HG03354 (cell line): ENCODE data around the gene MORN5.

Source experiments
- ATAC-seq: cut with Tn5 transposase; IDR thresholded peaks from one replicate; pipeline ENCODE4 v1.9.1; 2021; ENCODE audit warnings: mild to moderate bottlenecking; ENCODE audit not compliant: unreplicated experiment, poor library complexity, severe bottlenecking

Gene MORN5

GRCh38 chr9:122209451-122209850 is 49.7 kb downstream of the MORN5 start:
- no peak for ATAC-seq

GRCh38 chr9:122212473-122213004 is 52.8 kb downstream of the MORN5 start:
- ATAC-seq, result no peak

- no peak for ATAC-seq
Observed at GRCh38 chr9:122213102-122213588, 53.4 kb downstream of the MORN5 start.

- ATAC-seq, result peak; percentile 68
Observed at GRCh38 chr9:122213589-122214413, 54.1 kb downstream of the MORN5 start.

GRCh38 chr9:122214507-122214906 is 54.8 kb downstream of the MORN5 start:
- ATAC-seq, result no peak

- no peak for ATAC-seq
Observed at GRCh38 chr9:122215663-122216062, 56.0 kb downstream of the MORN5 start.

GRCh38 chr9:122216138-122216797 is 56.6 kb downstream of the MORN5 start:
- ATAC-seq, result no peak

- no peak for ATAC-seq
Observed at GRCh38 chr9:122216798-122217418, 57.2 kb downstream of the MORN5 start.

GRCh38 chr9:122217640-122218039 is 57.9 kb downstream of the MORN5 start:
- ATAC-seq, result no peak

GRCh38 chr9:122218071-122218934 is 58.6 kb downstream of the MORN5 start:
- ATAC-seq, result no peak

GRCh38 chr9:122218935-122219855 is 59.5 kb downstream of the MORN5 start:
- ATAC-seq, result no peak

- ATAC-seq, result no peak
Observed at GRCh38 chr9:122219856-122220672, 60.4 kb downstream of the MORN5 start.

- ATAC-seq, result no peak
Observed at GRCh38 chr9:122220673-122221182, 61.0 kb downstream of the MORN5 start.

- ATAC-seq, result no peak
Observed at GRCh38 chr9:122221183-122221811, 61.6 kb downstream of the MORN5 start.

- ATAC-seq, result no peak
Observed at GRCh38 chr9:122222791-122223190, 63.1 kb downstream of the MORN5 start.

- no peak for ATAC-seq
Observed at GRCh38 chr9:122223435-122223834, 63.7 kb downstream of the MORN5 start.
